ENCODE data around the gene SAMD4B.

GRCh38 chr19:39360599-39360998, 18.4 kb downstream of the SAMD4B start:
- TF ChIP-seq, protein P1, sequence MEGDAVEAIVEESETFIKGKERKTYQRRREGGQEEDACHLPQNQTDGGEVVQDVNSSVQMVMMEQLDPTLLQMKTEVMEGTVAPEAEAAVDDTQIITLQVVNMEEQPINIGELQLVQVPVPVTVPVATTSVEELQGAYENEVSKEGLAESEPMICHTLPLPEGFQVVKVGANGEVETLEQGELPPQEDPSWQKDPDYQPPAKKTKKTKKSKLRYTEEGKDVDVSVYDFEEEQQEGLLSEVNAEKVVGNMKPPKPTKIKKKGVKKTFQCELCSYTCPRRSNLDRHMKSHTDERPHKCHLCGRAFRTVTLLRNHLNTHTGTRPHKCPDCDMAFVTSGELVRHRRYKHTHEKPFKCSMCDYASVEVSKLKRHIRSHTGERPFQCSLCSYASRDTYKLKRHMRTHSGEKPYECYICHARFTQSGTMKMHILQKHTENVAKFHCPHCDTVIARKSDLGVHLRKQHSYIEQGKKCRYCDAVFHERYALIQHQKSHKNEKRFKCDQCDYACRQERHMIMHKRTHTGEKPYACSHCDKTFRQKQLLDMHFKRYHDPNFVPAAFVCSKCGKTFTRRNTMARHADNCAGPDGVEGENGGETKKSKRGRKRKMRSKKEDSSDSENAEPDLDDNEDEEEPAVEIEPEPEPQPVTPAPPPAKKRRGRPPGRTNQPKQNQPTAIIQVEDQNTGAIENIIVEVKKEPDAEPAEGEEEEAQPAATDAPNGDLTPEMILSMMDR (IDR thresholded peaks at IDR 0.05): no peak
- TF ChIP-seq POLR2A (IDR thresholded peaks at IDR 0.05) (no peak), EP300 (IDR thresholded peaks at IDR 0.05) (no peak)
